Midbrain (tissue), 1 donor: Measurements from ENCODE around the gene SCLY.

Source experiments
- DNase-seq: peaks from one replicate; lab custom pipeline; 2025; lab: John Stamatoyannopoulos, UW

The SCLY gene

GRCh38 chr2:238128061-238128440 lies 67.2 kb downstream of the SCLY start:
- no peak for DNase-seq

DNA sequence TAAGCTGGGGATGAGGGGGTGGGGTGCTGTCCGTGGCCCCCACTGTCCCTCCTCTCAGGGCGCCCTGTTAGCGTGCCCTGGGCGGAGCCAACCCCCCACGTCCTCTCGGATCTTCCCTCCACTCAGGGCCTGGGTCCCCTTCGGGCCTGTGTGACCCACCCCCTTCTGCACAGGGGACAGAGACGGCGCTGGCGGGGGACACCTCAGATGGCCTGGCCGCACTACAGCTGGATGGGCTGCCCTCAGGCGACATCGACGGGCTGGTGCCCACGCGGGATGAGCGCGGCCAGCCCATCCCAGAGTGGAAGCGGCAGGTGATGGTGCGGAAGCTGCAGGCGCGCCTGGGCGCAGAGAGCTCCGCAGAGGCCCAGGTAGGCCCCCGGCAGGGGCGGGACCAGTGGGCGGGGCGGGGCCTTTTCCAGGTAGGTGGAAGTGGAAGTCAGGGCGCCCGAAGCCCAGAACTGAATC lies 67.8 kb downstream of the SCLY start:
- no peak for DNase-seq

DNA sequence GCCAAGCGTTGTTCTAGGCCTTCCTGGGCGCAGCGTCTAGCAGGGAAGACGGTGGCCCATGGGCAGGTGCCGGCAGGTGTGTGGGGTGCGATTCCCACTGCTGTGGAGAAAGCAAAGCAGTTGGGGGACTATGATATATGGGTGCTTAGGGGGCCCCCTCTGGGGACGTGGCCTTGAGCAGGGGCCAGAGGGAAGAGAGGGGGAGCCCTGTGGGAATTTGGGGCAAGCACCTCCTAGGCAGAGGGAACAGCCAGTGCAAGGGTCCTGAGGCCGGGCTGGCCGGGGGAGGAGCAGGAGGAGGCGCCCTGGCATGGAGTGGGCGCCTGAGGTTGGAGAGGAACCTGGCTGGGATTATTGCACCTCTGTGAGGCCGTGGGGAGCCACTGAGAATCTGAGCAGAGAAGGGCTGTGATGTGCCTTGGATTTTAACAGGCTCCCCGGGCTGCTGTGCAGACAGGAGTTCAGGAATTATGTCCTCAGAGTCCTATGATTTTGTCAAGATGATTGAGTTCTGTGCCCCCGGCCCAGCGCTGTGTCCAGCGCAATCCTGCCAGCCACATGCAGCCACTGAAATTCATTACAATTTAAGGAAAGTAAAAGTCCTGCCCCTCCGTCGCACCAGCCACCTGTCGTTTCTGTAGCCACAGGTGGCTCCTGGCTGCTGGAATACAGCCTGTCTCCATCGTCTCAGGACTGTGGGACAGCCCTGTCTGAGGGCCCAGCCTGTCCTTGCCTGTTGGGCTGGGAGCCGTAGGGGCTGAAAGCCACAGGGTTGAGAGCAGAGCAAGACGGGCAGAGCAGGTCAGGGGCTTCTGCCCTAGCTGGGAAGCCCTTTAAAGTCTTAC lies 68.6 kb downstream of the SCLY start:
- no peak for DNase-seq

DNA sequence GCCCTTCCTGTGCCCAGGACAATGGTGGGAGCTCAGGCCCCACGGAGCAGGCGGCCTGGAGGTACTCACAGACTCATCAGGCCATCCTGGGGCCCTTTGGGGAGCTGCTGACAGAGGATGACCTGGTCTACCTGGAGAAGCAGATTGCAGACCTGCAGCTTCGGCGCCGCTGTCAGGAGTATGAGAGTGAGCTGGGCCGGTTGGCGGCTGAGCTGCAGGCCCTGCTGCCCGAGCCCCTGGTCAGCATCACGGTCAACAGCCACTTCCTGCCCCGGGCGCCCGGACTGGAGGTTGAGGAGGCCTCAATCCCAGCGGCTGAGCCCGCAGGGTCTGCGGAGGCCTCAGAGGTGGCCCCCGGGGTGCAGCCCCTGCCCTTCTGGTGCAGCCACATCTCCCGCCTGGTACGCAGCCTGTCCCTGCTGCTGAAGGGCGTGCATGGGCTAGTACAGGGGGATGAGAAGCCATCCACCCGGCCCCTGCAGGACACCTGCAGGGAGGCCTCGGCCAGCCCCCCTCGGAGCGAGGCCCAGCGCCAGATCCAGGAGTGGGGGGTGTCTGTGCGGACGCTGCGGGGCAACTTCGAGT lies 69.4 kb downstream of the SCLY start:
- DNase-seq: no peak

DNA sequence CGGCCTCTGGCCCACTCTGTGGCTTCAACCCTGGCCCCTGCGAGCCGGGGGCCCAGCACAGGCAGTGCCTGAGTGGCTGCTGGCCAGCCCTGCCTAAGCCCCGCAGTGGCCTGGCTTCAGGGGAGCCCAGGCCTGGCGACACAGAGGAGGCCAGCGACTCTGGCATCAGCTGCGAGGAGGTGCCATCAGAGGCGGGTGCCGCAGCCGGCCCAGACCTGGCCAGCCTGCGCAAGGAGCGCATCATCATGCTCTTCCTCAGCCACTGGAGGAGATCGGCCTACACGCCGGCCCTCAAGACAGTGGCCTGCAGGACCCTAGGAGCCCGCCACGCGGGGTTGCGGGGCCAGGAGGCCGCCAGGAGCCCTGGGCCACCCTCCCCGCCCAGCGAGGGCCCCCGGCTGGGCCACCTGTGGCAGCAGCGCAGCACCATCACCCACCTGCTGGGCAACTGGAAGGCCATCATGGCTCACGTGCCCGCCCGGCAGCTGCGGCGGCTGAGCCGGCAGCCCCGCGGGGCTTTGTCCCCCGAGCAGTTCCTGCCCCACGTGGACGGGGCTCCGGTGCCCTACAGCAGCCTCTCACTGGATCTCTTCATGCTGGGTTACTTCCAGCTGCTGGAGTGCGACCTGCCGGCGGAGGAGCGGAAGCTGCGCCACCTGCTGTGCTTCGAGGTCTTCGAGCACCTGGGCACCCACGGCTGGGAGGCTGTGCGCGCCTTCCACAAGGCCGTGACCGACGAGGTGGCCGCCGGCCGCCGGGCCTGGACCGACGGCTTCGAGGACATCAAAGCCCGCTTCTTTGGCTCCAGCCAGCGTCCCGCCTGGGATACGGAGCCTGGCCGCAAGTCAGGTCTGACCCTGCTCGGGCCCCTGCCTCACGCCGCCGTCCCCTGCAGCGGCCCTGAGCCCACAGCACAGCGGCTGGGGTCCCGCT lies 70.2 kb downstream of the SCLY start:
- no peak for DNase-seq

DNA sequence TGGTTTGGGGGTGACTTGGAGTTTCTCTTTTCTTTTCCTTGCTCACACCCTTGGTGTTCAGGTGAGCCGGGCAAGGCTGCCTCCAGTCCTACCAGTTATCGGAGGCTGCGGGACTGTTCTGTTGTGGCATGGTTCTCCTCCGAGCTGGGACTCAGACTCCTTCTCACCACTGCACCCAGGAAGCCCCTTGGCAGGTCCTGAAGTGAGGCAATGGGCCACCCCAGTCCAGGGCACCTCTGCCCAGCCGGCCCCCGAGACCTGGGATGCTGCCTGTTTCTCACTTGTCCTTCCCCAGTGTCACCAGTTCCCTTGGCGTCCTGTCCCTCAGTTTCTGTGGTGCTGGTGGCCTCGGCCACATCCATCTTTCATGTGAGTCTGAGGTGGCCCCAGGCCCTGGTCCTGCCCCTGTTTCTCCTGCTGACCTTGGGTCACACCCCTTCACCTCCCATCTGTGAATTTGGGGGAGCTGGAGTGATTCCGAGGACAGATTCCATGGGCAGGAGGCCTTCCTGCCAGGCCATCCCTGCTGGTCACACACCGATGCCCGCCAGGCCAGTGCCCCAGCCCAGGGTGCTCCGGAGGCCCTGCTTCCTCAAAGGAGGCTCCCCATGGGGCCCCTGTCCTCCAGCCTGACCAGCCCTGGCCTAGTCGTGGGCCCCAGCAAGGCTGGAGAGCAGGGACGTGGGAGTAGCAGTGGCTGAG lies 71.1 kb downstream of the SCLY start:
- DNase-seq: no peak

DNA sequence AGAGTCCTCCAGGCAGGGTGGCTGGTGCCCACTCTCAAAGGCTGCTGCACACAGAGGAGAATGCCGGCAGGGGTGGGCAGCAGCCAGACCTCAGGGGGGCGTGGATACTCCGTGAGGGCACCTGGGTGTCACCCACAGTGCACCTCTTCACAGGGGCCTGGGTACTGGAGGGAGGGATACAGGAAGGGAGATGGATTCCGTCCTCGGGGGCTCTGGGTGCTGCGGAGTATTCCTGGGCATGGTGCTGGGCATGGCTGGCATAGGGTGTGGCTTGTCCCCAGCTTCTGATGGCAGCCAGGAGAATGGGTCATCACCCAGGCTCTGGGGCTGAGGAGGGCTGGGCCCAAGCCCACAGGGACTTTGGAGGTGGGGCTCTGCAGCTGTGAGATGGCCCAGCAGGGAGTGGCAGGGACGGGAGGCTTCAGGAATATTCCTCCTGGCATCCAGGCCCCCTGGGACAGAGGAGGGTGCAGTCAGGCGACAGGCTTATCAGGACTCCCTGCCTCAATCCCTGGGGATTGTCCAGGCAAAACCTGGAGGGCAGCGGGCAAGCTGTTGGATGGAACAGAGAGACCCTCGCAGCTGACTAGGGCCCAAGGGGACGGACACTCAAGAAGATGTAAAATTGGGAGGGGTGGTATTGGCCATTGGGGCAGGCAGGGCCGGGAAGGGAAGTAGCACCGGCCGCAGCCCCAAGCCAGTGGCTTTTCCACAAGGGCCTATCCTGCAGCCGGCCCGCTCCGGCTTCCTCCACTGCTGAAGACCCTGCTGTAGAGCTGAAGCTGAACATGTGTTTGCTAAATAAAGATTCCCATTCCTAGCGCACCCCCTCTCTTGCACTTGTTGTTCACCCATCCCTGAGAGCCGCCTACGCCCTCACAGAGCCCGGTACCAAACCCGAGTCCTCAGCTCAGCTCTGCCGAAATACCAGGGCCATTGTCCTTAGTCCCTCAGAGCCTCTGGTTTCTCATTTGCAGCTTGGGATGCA lies 72.0 kb downstream of the SCLY start:
- no peak for DNase-seq

- DNase-seq: no peak
Measured at GRCh38 chr2:238133499-238134392, 72.9 kb downstream of the SCLY start.

DNA sequence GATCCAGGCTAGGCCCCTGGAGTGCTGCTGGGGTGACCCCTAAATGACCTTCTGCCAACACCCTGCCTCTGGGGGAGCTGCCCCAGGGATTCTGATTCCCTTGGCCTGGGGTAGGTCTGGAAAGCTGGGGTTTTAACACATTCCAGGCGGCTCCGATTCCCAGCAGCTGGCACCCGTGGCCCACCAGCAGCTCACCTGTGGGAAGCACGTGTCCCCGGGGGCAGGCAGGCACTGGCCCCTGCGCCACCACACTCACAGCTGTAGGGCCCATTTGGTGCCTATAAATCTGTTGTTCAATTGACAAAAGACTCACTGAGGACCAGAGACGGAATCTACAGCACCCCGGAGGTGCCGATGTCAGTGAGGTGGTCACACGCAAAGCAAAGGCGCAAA lies 73.6 kb downstream of the SCLY start:
- DNase-seq: no peak

DNA sequence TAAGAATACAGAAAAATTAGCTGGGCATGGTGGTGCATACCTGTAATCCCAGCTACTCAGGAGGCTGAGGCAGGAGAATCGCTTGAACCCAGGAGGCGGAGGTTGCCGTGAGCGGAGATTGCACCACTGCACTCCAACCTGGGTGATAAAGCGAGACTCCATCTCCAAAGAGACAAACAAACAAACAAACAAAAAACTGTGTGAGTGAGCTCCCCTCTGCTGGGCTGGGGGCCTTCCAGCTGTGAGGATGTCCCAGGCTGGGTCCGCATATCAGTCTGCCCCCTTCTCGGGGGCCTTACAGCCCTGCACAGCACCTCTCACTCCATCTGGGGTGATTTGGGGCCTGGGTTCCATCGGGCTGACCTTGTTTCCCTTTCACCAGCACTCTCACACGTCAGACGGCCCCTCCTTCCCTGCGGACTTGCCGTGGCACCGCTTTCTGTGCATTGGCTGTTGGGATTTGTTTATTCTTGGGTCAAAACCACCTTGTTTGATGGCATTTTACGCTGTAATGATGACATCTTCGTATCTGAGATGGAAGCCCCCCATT lies 74.9 kb downstream of the SCLY start:
- DNase-seq: no peak

DNA sequence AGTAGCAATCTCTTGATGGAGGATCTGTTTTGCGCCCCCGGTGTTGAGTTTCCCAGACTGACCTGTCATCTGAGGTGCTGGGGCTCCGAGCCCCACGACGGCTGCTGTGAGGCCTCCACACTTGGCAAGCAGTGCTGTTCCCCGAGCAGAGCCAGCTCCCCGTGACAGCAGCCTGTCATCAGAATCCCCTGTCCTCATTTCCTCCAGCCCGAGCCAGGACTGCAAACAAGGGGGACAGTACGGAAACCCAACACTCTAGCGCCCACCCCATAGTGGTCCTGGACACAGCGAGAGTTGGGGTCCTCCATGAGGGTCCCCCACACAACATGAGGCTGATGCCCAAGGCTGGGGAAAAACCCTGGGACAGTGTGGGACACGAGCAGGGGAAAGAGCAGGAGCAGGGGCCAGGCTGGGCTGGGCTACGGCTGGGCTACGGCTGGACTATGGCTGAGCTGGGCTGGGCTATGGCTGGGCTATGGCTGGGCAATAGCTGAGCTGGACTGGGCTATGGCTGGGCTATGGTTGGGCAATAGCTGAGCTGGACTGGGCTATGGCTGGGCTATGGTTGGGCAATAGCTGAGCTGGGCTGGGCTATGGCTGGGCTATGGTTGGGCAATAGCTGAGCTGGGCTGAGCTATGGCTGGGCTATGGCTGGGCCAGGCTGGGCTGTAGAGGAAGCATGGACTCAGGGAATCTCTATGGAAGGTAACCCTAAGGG lies 76.2 kb downstream of the SCLY start:
- DNase-seq: no peak

DNA sequence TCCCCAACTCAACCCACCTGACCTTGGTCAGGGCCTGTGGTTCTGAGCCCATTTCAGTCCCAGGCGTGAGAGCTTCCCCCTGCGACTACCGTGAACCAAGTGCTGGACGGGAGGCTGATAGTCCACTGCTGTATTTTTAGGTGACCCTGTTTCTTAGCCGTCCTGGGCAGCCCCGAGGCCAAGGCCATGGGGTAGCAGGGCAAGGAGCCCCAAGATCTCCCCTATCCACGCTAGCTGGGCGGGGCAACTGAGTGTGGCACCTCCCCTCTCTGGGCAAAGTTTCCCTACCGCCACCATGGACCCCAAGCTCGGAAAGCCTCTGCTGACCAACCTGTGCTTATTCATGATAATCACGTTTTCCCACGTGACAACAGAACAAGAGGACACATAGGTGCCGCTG lies 77.1 kb downstream of the SCLY start:
- DNase-seq: no peak

DNA sequence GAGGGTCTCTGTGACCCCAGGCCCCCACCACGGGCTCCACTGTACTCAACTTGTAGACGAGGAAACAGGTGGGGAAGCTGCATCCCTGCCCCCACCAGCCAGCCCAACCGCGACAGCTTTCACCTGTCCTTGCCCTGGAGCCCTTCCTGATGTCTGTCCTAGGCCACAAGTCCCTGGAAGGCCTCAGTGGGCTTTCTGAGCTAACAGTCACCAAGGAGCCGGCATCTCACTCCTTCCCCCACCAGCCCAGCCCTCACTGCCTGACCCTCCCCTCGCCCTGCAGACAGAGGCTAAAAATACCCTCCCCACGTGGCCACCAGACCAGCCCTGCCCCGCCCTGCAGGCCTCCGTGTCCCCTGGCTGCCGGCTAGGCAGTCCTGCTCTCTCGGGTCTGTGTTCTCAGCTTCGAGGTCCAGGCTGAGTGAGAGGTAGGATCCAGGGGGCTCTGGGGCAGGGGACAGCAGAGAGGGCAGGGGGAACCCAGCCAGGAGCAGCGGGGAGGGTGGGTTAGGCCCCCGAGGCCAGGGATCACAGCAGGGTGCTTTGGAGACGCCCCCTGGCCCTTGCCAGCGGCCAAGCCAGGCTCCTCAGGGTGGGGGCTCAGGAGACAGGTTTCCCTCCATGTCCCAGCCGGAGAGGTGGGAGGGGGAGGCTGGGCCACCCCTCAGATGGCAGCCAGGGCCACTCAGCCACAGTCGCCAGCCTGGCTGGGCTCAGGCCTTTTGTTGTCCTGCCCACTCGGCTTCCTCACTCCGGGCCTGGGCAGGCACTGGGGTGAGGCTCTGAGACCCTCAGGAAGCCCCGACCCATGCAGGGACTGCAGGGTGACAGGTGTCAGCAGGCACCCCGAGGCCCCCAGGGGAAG lies 77.8 kb downstream of the SCLY start, which contains the start of gene KLHL30:
KLHL30 (plus strand) TSS at position 338 of the 865 bp plus-strand sequence. CDS start 2,087 bp downstream, outside the sequence.
- no peak for DNase-seq

DNA sequence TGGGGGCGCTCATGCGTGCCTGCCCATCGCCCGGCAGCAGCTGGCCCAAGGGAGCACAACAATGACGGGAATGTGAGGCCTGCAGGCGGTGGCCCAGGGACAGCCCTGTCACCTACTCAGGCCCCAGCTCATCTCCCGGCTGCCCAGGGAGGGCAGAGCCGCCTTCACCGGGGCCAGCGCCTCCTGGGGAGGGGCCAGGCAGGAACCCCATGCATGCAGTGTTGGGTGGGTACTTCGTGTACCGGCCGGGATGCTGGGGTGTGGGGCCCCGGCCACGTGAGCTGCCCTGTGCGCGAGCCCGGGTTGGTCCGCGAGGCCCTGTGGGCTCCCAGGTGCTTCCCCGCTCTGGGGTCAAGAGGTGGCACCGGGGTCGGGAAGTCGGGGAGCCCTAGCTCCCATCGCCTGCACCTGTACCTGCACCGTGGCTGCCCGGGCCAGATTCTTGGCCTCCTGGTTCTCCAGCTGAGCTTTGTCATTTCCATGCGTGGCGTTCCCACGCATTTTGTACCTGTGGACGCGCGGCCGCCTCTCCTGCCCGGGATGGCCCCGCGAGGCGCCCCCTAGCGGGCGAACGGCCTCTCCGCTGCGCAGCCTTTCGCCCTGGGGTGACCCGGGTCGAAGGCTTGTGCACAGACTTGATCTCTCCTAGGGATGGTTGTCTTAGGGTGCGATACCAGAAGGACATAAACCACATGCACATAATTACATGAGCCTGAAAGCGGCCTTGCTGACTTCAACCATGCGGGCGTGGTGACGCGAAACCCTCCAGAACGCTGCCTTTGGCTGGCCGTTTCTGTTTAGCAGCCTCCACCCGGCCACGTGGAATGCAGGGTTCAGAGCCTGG lies 78.6 kb downstream of the SCLY start:
- no peak for DNase-seq

- no peak for DNase-seq
Measured at GRCh38 chr2:238140040-238140439, 79.2 kb downstream of the SCLY start.

- DNase-seq: no peak
Measured at GRCh38 chr2:238140721-238141540, 80.1 kb downstream of the SCLY start.
